K562 (cell line): ENCODE results near the gene CDKN3. TPM values are rescaled to one million over a fixed set of nuclear protein-coding genes. Genes with fewer than 3 reads are reported as not detected.

Experiments
- ATF2 ChIP-seq: sonication (generic); formaldehyde crosslinking; IDR thresholded peaks from 2 replicates; pipeline ENCODE4 v1.8.1; 2022; ENCODE audit warnings: missing genetic modification reagents
- ATF3 ChIP-seq, 2 experiments: fragments of 450-650 bp in 1 of 2; sonication (generic) in 1 of 2; formaldehyde crosslinking in 1 of 2; IDR thresholded peaks in 1 of 2; conservative IDR thresholded peaks in 1 of 2; 2 replicates each; pipeline versions ENCODE4 v1.6.1 to v1.8.1; 2016 to 2023; ENCODE audit warnings: mild to moderate bottlenecking in 2 of 2, moderate library complexity in 2 of 2, inconsistent platforms in 1 of 2, missing genetic modification reagents in 1 of 2
- SMARCB1 ChIP-seq: IDR thresholded peaks from 2 replicates; pipeline ENCODE4 v1.6.1; 2011; ENCODE audit warnings: improper control_type of control experiment, low read depth; ENCODE audit not compliant: insufficient read length
- ZC3H11A ChIP-seq: IDR thresholded peaks from 2 replicates; pipeline ENCODE4 v1.6.1; 2012; ENCODE audit warnings: low read depth, low read length, improper control_type of control experiment
- ZNF165 ChIP-seq: fragments of 250-450 bp; sonication (Bioruptor Pico); IDR thresholded peaks from 2 replicates; pipeline ENCODE4 v1.4.0; 2020; ENCODE audit warnings: borderline replicate concordance
- polyA plus RNA-seq, 8 experiments: library from polyadenylated mRNA; depleted of rRNA in 4 of 8; stranded (reverse) in 5 of 8; unstranded in 3 of 8; fragments of >200 nt; fragmentation: Nextera tagmentation in 2 of 8; fragmentation: Illumina TruSeq in 1 of 8; extraction: Ambion mirVana in 2 of 8; extraction: Trizol in 1 of 8; gene quantifications; 2 replicates each; pipeline versions ENCODE4 v1.2.1 to v1.2.3, GENCODE V29; 2011 to 2014; ENCODE audit warnings: inconsistent platforms in 1 of 8, missing spikeins in 1 of 8
- total RNA-seq, 7 experiments: library from RNA; depleted of rRNA in 6 of 7; stranded (reverse); fragments of >200 nt in 6 of 7; fragmentation: Illumina TruSeq in 2 of 7; extraction: Trizol in 2 of 7; gene quantifications; 2 replicates each; pipeline versions ENCODE4 v1.2.1 to v1.2.3, GENCODE V29; 2011 to 2021; ENCODE audit warnings: low replicate concordance in 1 of 7

The CDKN3 gene
- total and polyA plus RNA-seq, 9 of the 15 experiments (the other 6 are each of a cell fraction or from before 2014, with no cell fraction given): 41.3 to 128 (median 70.7) TPM

GRCh38 chr14:54370323-54371198, 26.2 kb upstream of the CDKN3 start (continued):
- TF ChIP-seq ATF2 (CRISPR knock-in tag) (no peak), SMARCB1 (no peak), ZC3H11A (no peak), ATF3 (IDR thresholded peaks at IDR 0.05) (no peak), ATF3 (CRISPR knock-in tag; conservative IDR thresholded peaks at IDR 0.05) (no peak), ZNF165 (CRISPR knock-in tag) (no peak)
